Kidney epithelial cell (primary cell): Measurements from ENCODE around the gene NUB1. TPM values are rescaled to one million over a fixed set of nuclear protein-coding genes. Genes with fewer than 3 reads are reported as not detected.

Source experiments
- DNase-seq: peaks from one replicate; pipeline ENCODE4 v3.0.0-alpha.2; 2010; ENCODE audit warnings: low read depth
- H3K27me3 ChIP-seq: 2 replicates; pipeline ENCODE4 v1.6.0; 2011; ENCODE audit warnings: low read length; ENCODE audit not compliant: control insufficient read depth, insufficient read depth
- H3K36me3 ChIP-seq: 2 replicates; pipeline ENCODE4 v1.5.1; 2011; ENCODE audit warnings: low read length; ENCODE audit not compliant: control insufficient read depth, insufficient read depth
- H3K4me3 ChIP-seq: 2 replicates; pipeline ENCODE4 v1.5.1; 2011; ENCODE audit warnings: low read depth, mild to moderate bottlenecking, control low read depth, low read length
- CTCF ChIP-seq: IDR thresholded peaks from 2 replicates; pipeline ENCODE4 v1.5.1; 2011; ENCODE audit warnings: mild to moderate bottlenecking, moderate library complexity, low read length, control low read depth, inconsistent platforms; ENCODE audit not compliant: insufficient read depth, poor library complexity, severe bottlenecking
- total RNA-seq: library from RNA; depleted of rRNA; stranded (reverse); fragments of >200 nt; gene quantifications from 2 replicates; pipeline ENCODE4 v1.2.3, GENCODE V29; 2015

Gene NUB1
- total RNA-seq, 1 donor from 2014 or later: 60.2 TPM

GRCh38 chr7:151426441-151426903 is 84.9 kb downstream of the NUB1 start:
- H3K4me3 ChIP-seq: no peak overlapping the region
- H3K27me3 ChIP-seq: no peaks in the 10 kb centered on the region
- H3K36me3 ChIP-seq: no peaks in the 10 kb centered on the region
- DNase-seq: no peak
- no peak for TF ChIP-seq CTCF

- Histone ChIP-seq H3K36me3 (no peaks in the 10 kb centered on the region), H3K4me3 (no peak overlapping the region), H3K27me3 (no peaks in the 10 kb centered on the region)
- no peak for TF ChIP-seq CTCF
- no peak for DNase-seq
Observed at GRCh38 chr7:151426904-151427704, 85.5 kb downstream of the NUB1 start.

GRCh38 chr7:151427705-151428377 is 86.2 kb downstream of the NUB1 start:
- H3K27me3 ChIP-seq: peaks cover under 1% of the 10 kb centered on the region
- DNase-seq: no peak
- no peaks in the 10 kb centered on the region for H3K36me3 ChIP-seq
- H3K4me3 ChIP-seq: no peak overlapping the region
- TF ChIP-seq CTCF: no peak

Other genes starting within 250 kb of the NUB1 start
- gene GBX1, start 174.1 kb upstream of the NUB1 start, total RNA-seq: not detected in 2 replicates
- not detected in 2 replicates for gene ASB10, start 154.6 kb upstream of the NUB1 start, total RNA-seq
- not detected in 2 replicates for gene H2BK1, start 131.3 kb upstream of the NUB1 start, total RNA-seq
- 75.4 and 78.9 TPM in 2 replicates for gene ABCF2, start 114.6 kb upstream of the NUB1 start, total RNA-seq
- gene CHPF2, start 109.3 kb upstream of the NUB1 start, total RNA-seq: 60.0 and 83.9 TPM in 2 replicates
- gene SMARCD3, start 93.1 kb upstream of the NUB1 start, total RNA-seq: 12.6 and 28.7 TPM in 2 replicates
- 19.6 and 22.7 TPM in 2 replicates for gene WDR86, start 68.2 kb downstream of the NUB1 start, total RNA-seq
- 0.84 and 2.1 TPM in 2 replicates for gene CRYGN, start 98.3 kb downstream of the NUB1 start, total RNA-seq
- 99.7 and 139 TPM in 2 replicates for gene RHEB, start 178.1 kb downstream of the NUB1 start, total RNA-seq